Tibial nerve (tissue), 4 donors: ENCODE results near the gene MAP9.

Source experiments
- CTCF ChIP-seq, 5 experiments: fragments of 200-600 bp in 3 of 5; fragments of 450-650 bp in 2 of 5; sonication (generic) in 3 of 5; IDR thresholded peaks; one replicate each; pipeline ENCODE4 v1.5.1; 2016 to 2019; ENCODE audit warnings: antibody characterized with exemption in 5 of 5, mild to moderate bottlenecking in 3 of 5, moderate library complexity in 2 of 5
- EP300 ChIP-seq, 2 donors: sonication (generic); formaldehyde crosslinking; IDR thresholded peaks; one replicate each; pipeline ENCODE4 v1.6.1; 2017; ENCODE audit warnings: antibody characterized with exemption in 2 of 2, mild to moderate bottlenecking in 1 of 2

DNA sequence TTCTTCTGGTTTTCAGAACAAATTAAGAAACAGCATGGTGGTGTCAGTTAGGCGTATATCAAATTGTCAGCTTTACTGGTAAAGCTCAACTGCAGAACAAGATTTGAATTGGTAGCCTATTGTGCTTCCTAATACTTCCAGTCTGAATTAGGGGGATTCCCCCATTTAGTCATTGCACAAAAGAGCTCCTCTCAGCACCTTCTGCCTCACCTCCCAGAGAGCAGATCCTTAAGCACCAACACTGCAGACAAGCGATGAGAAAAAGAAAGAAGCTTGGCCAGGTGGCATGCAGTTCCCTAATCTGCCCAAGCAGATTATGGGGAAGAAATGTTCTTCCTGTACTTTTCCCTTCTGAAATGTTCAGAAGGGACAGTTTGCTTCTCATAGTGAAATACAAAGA is 9.2 kb downstream of the MAP9 start:
- no peak for TF ChIP-seq EP300 (IDR thresholded peaks at IDR 0.05)
- TF ChIP-seq CTCF (IDR thresholded peaks at IDR 0.05), result no peak
